ENCODE data around the gene ZNF483. TPM values are rescaled to one million over a fixed set of nuclear protein-coding genes. Genes with fewer than 3 reads are reported as not detected.
"Not testable (repeated sequence)": the region's sequence is repeated elsewhere in the genome, so short reads cannot be mapped to it uniquely, and the experiment has no call there.

ZNF483 gene
- total RNA-seq, 8 experiments from 2014 or later: 1.2 to 44.5 (median 10.0) TPM

DNA sequence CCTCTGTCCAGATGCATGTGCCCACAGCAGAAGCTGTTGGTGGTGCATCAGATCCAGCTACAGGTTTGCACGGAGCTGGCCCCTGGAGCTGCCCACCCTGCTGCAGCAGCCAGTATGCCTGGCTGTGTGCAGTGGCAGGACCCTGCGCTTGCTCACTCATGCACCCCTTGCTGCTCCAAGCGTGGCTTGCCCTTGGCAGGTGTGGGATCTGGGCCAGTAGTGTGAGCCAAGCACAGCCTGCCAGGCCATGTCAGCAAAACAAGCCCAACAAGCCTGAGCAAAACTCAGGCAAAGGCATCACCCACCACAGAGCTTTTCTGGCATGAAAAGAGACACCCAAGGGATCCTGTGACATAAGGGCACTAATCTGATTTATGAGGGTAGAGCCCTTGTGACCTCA lies 22.5 kb upstream of the ZNF483 start:
- no peak for ATAC-seq (replicated peaks in 6 of 8)

DNA sequence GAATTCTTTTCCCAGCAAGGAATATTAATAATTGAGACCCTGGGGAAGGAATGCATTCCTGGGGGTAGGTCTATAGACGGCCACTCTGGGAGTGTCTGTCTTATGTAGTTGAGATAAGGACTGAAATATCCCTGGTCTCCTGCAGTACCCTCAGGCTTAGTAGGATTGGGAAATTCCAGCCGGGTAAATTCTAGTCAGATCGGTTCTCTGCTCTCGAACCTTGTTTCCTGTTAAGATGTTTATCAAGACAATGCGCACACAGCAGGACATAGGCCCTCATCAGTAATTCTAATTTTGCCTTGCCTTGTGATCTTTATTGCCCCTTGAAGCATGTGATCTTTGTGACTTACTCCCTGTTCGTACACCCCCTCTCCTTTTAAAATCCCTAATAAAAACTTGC lies 13.4 kb upstream of the ZNF483 start:
- ATAC-seq (replicated peaks in 6 of 8); H3K4me3 ChIP-seq; in situ Hi-C loops (cut with MboI; ENCODE audit: low pct_unique_long_range_greater_than_20kb in 2 of 9, low sequenced_read_pairs in 9 of 9, unreplicated experiment in 9 of 9); H3K27ac ChIP-seq; H3K4me1 ChIP-seq (replicated peaks in 1 of 2): not testable (repeated sequence)
- 20 to 100% (median 67%) methylated on average over 1 to 6 of the region's 6 CpGs; no CpG with 5 or more reads in 3 of the 10 experiments for WGBS, 10 experiments

More for the DNA sequence above, 22.5 kb upstream of the ZNF483 start:
- in situ Hi-C loops (cut with MboI; ENCODE audit: low pct_unique_long_range_greater_than_20kb in 2 of 9, low sequenced_read_pairs in 9 of 9, unreplicated experiment in 9 of 9): no loop called here
- Histone ChIP-seq H3K4me3 (no peak overlapping the region), H3K27ac (no peak overlapping the region), H3K4me1 (replicated peaks in 1 of 2) (no peaks in the 10 kb centered on the region)
- WGBS, 10 experiments: 0 to 100% methylated on average over 1 of the region's 3 CpGs; no CpG with 5 or more reads in 8 of the 10 experiments

DNA sequence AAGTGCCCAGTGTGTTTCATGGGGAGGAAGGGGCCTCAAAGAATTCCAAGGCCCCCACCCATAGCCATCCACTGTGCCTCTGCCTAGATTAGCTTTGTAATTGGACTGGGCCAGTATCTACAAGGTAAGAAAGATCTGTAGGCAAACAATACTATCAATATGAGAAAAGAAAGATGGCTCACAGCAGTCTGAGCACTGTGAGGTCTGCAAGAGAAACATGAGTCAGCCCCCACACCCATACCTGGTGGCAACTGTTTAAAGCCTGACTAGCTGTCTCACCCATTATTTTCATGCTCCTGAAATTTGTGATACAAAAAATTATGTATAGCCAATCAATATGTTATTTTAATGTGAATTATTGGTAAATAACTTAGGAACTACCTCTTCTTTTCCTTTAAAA lies 10.0 kb upstream of the ZNF483 start:
- Histone ChIP-seq H3K4me1 (replicated peaks in 1 of 2) (no peaks in the 10 kb centered on the region), H3K27ac (no peak overlapping the region), H3K4me3 (no peak overlapping the region)
- in situ Hi-C loops (cut with MboI; ENCODE audit: low pct_unique_long_range_greater_than_20kb in 2 of 9, low sequenced_read_pairs in 9 of 9, unreplicated experiment in 9 of 9): no loop called here
- ATAC-seq (replicated peaks in 6 of 8): no peak

DNA sequence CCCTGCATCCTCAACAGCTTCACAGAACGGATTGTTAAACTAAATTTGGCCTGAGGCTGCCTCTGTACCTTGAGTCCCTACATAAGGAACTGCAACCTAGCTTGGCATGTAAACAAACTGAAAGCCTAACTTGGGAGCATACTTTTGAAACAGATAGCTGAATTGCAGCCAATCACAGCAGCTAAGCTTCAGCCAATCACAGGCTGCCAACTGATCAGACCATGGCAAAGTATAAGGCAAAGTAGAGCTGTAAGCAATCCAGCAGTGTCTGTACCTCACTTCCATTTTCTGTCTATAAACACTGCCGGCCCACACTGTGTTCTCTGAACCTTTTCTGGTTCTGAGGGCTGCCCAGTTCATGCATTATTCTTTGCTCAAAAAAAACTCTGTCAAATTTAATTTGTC lies 8.9 kb upstream of the ZNF483 start:
- in situ Hi-C loops (cut with MboI; ENCODE audit: low pct_unique_long_range_greater_than_20kb in 2 of 9, low sequenced_read_pairs in 9 of 9, unreplicated experiment in 9 of 9): no loop called here
- WGBS, 10 experiments: 50 to 100% (median 70%) methylated on average over 1 to 2 of the region's 2 CpGs; no CpG with 5 or more reads in 5 of the 10 experiments
- Histone ChIP-seq H3K4me1 (replicated peaks in 1 of 2) (no peaks in the 10 kb centered on the region), H3K27ac (no peak overlapping the region), H3K4me3 (no peak overlapping the region)
- ATAC-seq (replicated peaks in 6 of 8): peak in 1 of 8 experiments; percentile 63

DNA sequence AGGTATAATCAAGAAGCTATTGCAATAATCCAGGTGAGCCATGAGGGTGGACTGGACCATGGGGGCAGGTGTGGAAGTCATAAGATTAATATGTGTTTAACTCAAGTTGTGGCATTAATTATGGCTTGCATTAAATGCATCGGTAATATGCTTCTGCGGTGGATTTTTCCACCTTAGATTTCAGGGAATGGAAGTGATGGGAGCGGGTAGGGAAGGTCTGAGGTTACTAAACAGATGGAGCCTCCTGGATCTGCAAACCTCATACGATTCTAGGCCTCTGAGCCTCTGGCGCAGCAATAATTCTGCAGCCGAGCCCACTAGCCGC lies 286 bp upstream of the ZNF483 start:
- in situ Hi-C loops (cut with MboI; ENCODE audit: low pct_unique_long_range_greater_than_20kb in 2 of 9, low sequenced_read_pairs in 9 of 9, unreplicated experiment in 9 of 9): no loop called here
- 0 to 64% (median 28%) methylated on average over 1 to 7 of the region's 7 CpGs; no CpG with 5 or more reads in 2 of the 10 experiments for WGBS, 10 experiments
- no peak for ATAC-seq (replicated peaks in 6 of 8)
- Histone ChIP-seq H3K4me3 (peak overlapping the region; percentile 67 to 93 (median 81)), H3K4me1 (replicated peaks in 1 of 2) (no peaks in the 10 kb centered on the region), H3K27ac (no peak overlapping the region)

DNA sequence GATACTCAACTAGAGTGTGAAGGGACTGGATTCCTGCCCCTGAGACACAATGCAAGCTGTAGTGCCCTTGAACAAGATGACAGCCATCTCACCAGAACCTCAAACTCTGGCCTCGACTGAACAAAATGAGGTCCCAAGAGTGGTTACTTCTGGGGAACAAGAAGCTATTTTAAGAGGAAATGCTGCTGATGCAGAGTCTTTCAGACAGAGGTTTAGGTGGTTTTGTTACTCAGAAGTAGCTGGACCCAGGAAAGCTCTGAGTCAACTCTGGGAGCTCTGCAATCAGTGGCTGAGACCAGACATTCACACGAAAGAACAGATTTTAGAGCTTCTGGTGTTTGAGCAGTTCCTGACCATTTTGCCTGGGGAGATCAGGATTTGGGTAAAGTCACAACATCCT lies 2.4 kb downstream of the ZNF483 start:
- ATAC-seq (replicated peaks in 6 of 8): no peak
- 67 to 100% (median 93%) methylated on average over 1 to 2 of the region's 2 CpGs; no CpG with 5 or more reads in 4 of the 10 experiments for WGBS, 10 experiments
- H3K27ac ChIP-seq: no peak overlapping the region
- H3K4me1 ChIP-seq (replicated peaks in 1 of 2): no peaks in the 10 kb centered on the region
- in situ Hi-C loops (cut with MboI; ENCODE audit: low pct_unique_long_range_greater_than_20kb in 2 of 9, low sequenced_read_pairs in 9 of 9, unreplicated experiment in 9 of 9): no loop called here
- no peak overlapping the region for H3K4me3 ChIP-seq

DNA sequence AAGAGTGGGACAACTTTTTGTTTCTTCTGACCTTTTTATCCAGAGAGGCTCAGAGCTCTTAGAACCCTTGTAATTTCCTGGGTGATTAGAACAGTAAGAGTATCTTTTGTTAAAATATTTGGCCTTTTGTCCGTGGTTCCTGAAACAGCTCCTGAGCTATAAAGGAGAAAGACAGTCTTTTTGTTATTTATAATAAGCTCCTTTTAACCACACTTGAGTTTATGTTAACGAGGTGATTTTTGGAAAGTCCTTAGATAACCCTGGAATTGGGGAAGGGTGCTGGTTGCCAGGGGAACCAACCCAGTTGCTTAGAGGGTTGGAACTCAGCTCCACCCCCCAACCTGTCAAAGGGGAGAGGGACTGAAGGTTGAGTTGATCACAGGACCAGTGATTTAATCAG lies 4.8 kb downstream of the ZNF483 start:
- in situ Hi-C loops (cut with MboI; ENCODE audit: low pct_unique_long_range_greater_than_20kb in 2 of 9, low sequenced_read_pairs in 9 of 9, unreplicated experiment in 9 of 9): no loop called here
- Histone ChIP-seq H3K4me1 (replicated peaks in 1 of 2) (no peaks in the 10 kb centered on the region), H3K27ac (no peak overlapping the region), H3K4me3 (no peak overlapping the region)
- WGBS, 10 experiments: 0 to 50% (median 10%) methylated on average over 1 to 2 of the region's 2 CpGs; no CpG with 5 or more reads in 1 of the 10 experiments
- ATAC-seq (replicated peaks in 6 of 8): no peak

DNA sequence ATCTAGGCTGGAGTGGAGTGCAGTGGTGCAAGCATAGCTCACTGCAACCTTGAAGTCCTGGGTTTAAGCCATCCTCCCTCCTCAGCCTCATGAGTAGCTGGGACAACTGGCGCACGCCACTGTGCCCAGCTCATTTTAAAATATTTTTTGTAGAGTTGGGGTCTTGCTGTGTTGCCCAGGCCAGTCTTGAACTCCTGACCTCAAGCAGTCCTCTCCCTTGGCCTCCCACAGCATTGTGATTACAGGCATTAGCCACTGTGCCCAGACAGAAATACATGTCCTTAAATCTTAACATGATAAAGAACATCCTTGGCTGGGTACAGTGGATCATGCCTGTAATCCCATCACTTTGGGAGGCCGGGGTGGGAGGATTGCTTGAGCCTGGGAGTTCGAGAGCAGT lies 6.7 kb downstream of the ZNF483 start:
- Histone ChIP-seq H3K4me3 (no peak overlapping the region), H3K27ac (no peak overlapping the region), H3K4me1 (replicated peaks in 1 of 2) (no peaks in the 10 kb centered on the region)
- no peak for ATAC-seq (replicated peaks in 6 of 8)
- in situ Hi-C loops (cut with MboI; ENCODE audit: low pct_unique_long_range_greater_than_20kb in 2 of 9, low sequenced_read_pairs in 9 of 9, unreplicated experiment in 9 of 9): no loop called here
- 8 to 100% (median 100%) methylated on average over 1 to 4 of the region's 4 CpGs; no CpG with 5 or more reads in 3 of the 10 experiments for WGBS, 10 experiments

DNA sequence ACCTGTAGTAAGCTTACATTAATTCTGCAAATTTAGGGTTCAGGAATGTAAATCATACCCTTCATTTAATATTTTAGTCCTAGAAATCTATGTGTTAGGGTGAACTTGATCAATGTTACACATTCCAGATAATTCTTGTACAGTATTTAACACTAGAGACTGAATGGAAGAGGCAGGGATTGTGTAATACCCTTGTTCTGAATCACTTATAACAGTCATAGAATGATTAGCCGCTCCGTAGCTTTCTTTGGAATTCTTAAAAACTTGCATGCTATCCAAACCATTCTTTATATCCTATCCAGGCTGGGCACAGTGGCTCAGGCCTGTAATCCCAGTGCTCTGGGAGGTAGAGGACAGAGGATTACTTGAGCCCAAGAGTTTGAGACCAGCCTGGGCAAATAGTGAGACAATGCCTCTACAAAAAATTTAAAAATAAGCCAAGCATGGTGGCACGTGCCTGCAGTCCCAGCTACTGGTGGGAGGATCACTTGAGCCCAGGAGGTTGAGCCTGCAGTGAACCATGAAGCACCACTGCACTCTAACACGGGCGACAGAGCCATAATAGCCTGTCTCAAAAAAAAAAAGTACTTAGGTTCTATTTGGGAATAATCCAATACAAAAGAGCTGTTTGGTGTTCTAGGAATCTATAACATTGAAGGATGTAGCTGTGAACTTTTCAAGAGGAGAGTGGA lies 8.3 kb downstream of the ZNF483 start:
- H3K27ac ChIP-seq: no peak overlapping the region
- WGBS, 10 experiments: 40 to 100% (median 94%) methylated on average over 1 to 5 of the region's 5 CpGs
- ATAC-seq (replicated peaks in 6 of 8): no peak
- no peaks in the 10 kb centered on the region for H3K4me1 ChIP-seq (replicated peaks in 1 of 2)
- no peak overlapping the region for H3K4me3 ChIP-seq
- in situ Hi-C loops (cut with MboI; ENCODE audit: low pct_unique_long_range_greater_than_20kb in 2 of 9, low sequenced_read_pairs in 9 of 9, unreplicated experiment in 9 of 9): no loop called here

DNA sequence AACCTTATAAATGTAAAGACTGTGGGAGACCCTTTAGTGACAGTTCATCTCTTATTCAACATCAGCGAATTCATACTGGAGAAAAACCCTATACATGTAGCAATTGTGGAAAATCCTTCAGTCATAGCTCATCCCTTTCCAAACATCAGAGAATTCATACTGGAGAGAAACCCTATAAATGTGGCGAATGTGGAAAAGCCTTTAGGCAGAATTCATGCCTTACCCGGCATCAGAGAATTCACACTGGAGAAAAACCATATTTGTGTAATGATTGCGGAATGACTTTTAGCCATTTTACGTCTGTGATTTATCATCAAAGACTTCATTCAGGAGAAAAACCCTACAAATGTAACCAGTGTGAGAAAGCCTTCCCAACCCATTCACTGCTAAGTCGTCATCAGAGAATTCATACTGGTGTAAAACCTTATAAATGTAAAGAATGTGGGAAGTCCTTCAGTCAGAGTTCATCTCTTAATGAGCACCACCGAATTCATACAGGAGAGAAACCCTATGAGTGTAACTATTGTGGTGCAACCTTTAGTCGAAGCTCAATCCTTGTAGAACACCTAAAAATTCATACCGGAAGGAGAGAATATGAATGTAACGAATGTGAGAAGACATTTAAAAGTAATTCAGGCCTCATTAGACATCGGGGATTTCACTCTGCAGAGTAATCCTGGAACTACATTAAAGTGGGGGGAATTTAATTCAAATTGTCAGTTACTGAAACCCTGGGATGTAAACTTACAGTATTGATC lies 17.7 kb downstream of the ZNF483 start:
- no peak for ATAC-seq (replicated peaks in 6 of 8)
- H3K4me3 ChIP-seq: no peak overlapping the region
- no peaks in the 10 kb centered on the region for H3K4me1 ChIP-seq (replicated peaks in 1 of 2)
- 58 to 100% (median 94%) methylated on average over 6 to 11 of the region's 11 CpGs for WGBS, 10 experiments
- no peak overlapping the region for H3K27ac ChIP-seq
- in situ Hi-C loops (cut with MboI; ENCODE audit: low pct_unique_long_range_greater_than_20kb in 2 of 9, low sequenced_read_pairs in 9 of 9, unreplicated experiment in 9 of 9): no loop called here

DNA sequence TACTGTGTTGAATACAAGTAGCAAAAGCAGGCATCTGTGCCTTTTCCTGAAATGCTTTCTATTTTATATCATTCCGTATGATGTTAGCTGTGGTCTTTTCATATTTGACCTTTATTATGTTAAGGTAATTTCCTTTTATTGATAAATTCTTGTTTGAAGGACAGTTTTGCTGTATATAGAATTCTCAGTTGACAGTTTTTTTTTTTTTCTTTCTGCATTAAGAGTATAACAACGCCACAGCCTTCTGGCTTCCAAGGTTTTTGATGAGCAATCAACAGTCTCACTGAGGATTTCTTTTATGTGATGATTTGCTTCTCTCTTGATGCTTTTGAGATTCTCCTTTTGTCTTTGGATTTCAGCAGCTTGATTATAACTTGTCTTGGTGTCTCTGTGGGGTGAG lies 23.6 kb downstream of the ZNF483 start:
- Histone ChIP-seq H3K4me1 (replicated peaks in 1 of 2) (no peaks in the 10 kb centered on the region), H3K27ac (no peak overlapping the region), H3K4me3 (no peak overlapping the region)
- ATAC-seq (replicated peaks in 6 of 8): no peak
- WGBS, 10 experiments: 79 to 100% (median 100%) methylated on average over 1 to 2 of the region's 2 CpGs; no CpG with 5 or more reads in 1 of the 10 experiments
- in situ Hi-C loops (cut with MboI; ENCODE audit: low pct_unique_long_range_greater_than_20kb in 2 of 9, low sequenced_read_pairs in 9 of 9, unreplicated experiment in 9 of 9): no loop called here

DNA sequence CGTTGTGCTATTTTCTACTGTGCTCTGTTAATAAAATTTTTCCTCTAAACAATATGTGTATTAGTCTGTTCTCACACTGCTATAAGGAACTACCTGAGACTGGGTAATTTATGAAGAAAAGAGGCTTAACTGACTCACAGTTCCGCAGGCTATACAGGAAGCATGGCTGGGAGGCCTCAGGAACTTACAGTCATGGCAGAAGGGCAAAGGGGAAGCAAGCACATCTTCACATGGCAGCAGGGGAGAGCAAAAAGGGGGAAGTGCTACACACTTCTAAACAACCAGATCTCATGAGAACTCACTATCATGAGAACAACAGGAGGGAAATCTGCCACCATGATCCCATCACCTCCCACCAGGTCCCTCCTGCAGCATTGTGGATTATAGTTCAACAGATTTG lies 30.4 kb downstream of the ZNF483 start:
- in situ Hi-C loops (cut with MboI; ENCODE audit: low pct_unique_long_range_greater_than_20kb in 2 of 9, low sequenced_read_pairs in 9 of 9, unreplicated experiment in 9 of 9); H3K4me1 ChIP-seq (replicated peaks in 1 of 2); H3K4me3 ChIP-seq; H3K27ac ChIP-seq; ATAC-seq (replicated peaks in 6 of 8): not testable (repeated sequence)
- 60 to 100% (median 90%) methylated on average over 1 to 2 of the region's 2 CpGs; no CpG with 5 or more reads in 1 of the 10 experiments for WGBS, 10 experiments

DNA sequence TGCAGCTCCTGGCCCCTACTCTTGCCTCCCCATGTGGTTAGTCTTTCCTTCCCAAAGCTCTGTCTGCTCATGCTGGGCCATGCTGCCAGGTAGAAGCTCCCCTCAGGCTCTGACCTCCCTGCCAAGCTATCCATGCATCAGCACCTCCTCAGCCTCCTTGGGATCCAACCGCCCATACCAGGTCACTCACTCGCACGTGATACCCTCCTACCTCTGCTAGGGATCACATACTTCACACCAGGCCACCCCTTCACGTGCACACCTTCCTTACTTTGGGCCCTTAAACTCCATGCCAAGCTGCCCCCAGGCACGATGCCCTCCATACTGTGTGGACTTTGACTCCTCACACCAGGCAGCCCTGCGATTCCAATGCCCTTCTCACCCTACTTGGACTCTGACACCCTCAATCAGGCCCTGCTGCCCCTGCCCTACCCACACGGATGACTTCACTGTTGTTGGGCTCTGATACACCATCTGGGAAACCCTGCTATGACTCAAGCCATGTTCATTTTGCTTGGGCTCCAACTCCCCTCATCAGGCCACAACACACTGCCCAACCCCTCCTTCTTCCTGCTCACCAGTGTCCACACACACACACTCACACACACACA lies 34.1 kb downstream of the ZNF483 start:
- no peak for ATAC-seq (replicated peaks in 6 of 8)
- Histone ChIP-seq H3K27ac (no peak overlapping the region), H3K4me3 (no peak overlapping the region), H3K4me1 (replicated peaks in 1 of 2) (no peaks in the 10 kb centered on the region)
- 52 to 100% (median 86%) methylated on average over 1 to 6 of the region's 7 CpGs; no CpG with 5 or more reads in 4 of the 10 experiments for WGBS, 10 experiments
- in situ Hi-C loops (cut with MboI; ENCODE audit: low pct_unique_long_range_greater_than_20kb in 2 of 9, low sequenced_read_pairs in 9 of 9, unreplicated experiment in 9 of 9): no loop called here
